Inferior parietal cortex (tissue), 1 donor: Measurements from ENCODE around the gene CEBPG.

Experiments used
- DNase-seq: peaks from one replicate; pipeline ENCODE4 v3.0.0-alpha.2; 2016; ENCODE audit errors: extremely low spot score

Gene CEBPG

GRCh38 chr19:33395561-33396550 lies 22.3 kb downstream of the CEBPG start:
- DNase-seq, result no peak

DNA sequence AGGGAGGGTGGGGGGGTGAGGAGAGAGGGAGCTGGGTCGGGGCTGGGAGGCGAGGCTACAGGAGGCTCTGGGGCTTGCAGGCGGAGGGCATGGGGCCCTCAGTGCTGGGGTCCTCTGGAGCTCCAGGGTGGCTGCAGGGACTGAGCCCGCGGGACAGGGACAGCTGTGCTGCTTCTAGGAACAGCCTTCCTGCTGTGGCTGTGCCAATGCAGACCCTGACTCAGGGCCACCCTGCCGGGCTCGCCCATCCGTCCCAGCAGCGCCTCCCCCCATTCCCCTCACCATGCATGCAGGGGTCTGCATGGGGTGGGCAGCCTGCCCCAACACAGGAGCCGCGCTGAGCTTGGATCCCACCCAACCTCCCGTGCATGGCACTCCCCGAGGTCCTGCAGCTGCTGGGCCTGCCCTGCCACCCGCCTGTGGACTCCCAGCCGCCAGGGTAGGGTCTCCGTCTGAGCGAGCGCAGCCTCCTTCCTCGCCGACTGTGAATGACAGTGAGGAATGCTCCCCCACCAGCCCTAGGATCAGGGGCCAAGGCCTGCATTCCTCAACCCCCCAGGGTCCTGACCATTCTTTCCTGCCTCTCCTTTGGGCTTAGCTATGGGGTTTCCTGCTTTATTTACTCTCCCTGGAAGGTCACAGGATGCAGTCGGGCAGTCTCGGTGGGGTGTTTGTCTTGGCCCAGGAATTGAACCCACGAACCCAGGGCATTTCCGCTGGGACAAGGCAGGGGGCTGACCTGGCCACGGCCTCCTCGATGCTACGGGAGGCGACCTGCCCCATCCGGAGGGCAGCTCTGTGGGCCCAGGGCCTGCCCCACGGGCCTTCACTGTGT lies 23.4 kb downstream of the CEBPG start:
- no peak for DNase-seq

- DNase-seq, result no peak
These were observed 24.2 kb downstream of the CEBPG start for GRCh38 chr19:33397536-33398360.

- no peak for DNase-seq
These were observed 25.0 kb downstream of the CEBPG start for GRCh38 chr19:33398361-33399060.

GRCh38 chr19:33399081-33399744 lies 25.7 kb downstream of the CEBPG start:
- no peak for DNase-seq

DNA sequence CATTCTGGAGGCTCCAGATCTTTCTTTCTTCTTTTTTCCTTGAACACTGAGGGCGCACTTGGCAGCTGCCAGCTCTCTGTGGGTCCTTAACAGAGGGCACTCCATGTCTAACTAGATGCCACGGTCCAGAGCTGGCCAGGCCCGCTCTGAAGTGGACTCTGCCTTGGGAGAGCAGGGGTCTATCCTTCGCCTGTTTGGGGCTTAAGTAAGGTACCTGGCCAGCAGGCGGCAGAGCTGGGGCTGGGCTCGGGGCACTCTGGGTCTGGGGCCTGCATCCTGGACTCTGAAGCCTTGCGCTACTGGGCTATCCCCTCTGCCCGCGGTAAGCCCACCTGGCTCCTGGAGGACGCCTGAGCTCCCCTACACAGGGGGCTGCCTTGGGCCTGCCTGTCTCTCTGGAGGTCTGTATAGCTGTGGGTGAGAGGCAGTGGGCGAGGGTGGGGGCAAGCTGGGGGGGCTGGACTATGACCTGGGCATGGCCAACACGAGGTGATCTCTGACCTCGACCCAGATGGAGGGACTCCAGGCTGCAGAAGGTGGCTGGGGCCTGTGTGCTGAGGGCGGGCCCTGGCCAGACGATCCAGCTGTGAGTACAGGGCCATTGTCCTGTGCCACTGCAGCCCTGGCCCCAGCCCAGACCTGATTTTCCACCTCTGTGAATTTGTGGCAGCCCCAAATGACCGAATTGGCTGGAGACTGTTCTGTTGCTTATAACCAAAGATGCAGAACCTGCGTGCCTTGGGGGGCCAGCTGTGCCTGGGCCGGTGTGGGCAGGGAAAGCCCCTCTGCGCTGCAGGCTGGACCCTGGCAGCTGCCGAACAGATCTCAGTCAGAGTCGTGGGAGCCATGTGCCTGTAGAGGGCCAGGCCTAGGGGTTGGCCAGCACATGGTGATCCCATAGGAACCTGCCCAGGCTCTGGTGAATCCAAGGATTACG lies 26.5 kb downstream of the CEBPG start:
- DNase-seq, result no peak

DNA sequence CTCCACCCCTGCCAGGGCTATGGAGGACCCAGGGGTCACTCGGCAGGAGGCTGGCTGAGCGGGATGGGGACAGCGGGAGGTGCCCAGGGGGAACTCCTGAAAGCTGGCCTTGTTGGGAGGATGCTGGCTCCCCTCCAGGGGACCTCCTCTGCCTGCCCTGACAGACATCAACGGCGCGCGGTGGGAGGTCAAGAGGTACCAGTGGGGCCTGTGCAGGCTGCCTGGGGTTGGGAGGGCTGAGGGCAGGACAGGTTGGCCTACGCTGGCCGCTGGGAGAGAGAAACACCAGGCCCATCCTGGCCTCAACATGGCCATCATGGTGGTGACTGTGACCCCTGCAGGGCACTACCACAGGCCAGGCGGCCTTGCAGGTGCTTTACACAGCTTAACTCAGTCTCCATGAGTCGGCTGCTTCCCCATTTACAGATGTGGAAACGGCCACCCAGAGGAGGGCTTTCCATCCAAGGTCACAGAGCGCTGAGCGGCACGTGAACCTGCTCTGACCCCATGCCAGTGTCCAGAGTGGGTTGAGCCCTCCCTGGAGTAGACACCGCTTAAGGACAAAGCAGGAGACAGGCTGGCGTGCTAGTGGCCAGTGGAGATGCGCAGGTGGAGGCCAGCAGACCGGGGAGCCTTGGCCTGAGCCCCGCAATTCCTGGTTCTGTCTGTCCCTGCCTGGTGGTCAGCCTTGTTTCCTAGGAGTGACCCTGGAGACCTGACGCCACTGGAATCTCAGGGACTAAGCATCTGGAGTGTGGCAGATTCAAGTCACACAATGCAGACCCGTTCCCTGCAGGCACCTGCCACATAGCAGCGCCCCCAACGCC lies 27.6 kb downstream of the CEBPG start:
- no peak for DNase-seq

GRCh38 chr19:33401683-33402420 lies 28.3 kb downstream of the CEBPG start:
- DNase-seq, result no peak

GRCh38 chr19:33402421-33403220 lies 29.1 kb downstream of the CEBPG start:
- no peak for DNase-seq

GRCh38 chr19:33403221-33403972 lies 29.9 kb downstream of the CEBPG start:
- DNase-seq, result no peak

GRCh38 chr19:33403973-33404304 lies 30.4 kb downstream of the CEBPG start:
- DNase-seq, result no peak

DNA sequence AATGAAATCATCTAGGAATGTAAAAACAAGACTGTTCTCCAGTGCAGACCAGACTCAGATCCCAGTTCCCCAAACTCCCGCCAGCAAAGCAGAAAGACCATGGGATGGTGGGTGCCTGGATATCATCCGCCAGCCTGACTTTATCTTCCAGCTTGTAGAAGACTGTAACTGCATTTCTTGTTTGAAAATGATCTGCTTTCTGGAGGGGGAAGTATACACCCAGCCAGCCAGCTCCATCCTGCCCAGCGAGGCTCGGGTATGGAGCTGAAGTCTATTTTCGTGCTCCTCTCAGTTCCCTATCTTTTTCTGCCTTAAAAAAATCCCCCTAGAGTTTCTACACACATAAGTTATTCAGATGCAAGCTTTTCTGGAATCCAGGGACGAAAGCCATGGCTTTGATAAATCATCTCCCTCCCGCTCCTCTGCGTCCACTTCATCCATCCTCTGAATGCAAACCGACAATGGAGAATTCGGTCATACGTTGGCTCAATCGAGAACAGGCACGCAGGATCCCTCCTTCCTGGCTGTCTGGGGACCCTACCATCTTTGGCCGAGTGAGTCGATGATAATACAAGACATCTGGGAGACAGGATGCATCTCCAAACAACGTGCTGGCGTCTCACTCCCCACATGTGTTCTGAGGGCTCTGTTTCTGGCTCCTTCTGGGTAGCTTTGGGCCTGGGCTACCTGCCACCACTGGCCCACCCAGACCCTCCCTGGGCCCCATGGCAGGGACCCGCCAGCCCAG lies 31.2 kb downstream of the CEBPG start:
- DNase-seq, result no peak

GRCh38 chr19:33405254-33405552 lies 31.7 kb downstream of the CEBPG start:
- DNase-seq, result no peak

DNA sequence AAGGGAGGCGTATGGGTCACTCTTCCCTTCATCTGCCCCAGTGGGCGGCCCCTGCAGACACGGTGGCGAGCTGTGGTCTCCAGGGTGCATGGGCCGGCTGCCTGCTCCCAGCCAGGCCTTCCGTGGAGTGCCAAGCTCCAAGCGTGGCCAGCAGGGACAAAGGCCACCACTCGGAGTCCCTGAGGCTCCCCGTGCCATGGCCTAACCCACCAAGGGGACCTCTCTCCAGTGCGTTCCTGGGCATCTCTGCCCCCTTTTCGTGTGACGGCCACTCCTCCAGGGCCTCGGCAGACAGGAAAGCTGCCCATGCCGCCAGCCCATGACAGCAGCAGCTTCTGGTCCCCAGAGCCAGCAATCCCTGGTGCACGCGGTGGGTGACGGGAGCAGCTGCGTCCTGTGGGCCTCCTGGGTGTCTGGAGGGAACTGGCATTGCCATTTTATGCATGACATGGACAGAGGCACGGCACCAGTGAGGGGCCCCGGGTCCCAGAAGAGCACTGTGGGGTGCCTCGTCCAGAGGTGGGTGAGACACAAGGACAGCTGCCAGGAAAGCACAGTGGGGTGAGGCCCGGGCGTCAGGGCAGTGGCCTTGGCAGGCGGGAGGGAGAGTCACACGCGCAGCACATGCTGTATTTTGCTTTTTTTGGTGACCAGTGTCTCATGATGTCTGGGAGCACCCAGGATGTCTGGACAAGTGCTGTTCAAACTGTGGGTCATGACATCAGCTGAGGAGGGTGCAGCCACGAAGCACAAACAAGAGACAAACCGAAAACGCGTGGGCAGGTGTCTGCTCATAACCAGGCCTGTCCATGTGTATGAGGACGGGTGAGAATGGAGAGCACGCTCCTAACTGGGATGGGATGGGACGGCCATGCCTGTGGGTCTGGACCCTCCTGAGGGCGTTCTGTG lies 32.3 kb downstream of the CEBPG start:
- DNase-seq, result no peak
